Smooth muscle cell (in vitro differentiated cells): ENCODE measurements around the gene ATF2. TPM values are rescaled to one million over a fixed set of nuclear protein-coding genes. Genes with fewer than 3 reads are reported as not detected.
A peak's percentile ranks its signal among the peaks of the same experiment; 100 is the strongest.

Experiments used
- DNase-seq: peaks from one replicate; lab custom pipeline; 2025; ENCODE audit not compliant: unreplicated experiment; lab: John Stamatoyannopoulos, UW
- H2AFZ ChIP-seq: fragments of 200-600 bp; sonication (generic); 2 replicates; pipeline ENCODE4 v1.6.0; 2016; ENCODE audit warnings: antibody characterized with exemption, low read depth, mild to moderate bottlenecking
- H3F3A ChIP-seq: fragments of 200-600 bp; sonication (generic); 2 replicates; pipeline ENCODE4 v1.6.0; 2017; ENCODE audit warnings: antibody characterized with exemption, low read depth
- H3K27ac ChIP-seq: fragments of 200-600 bp; sonication (generic); 2 replicates; pipeline ENCODE4 v1.5.1; 2016; ENCODE audit warnings: low read depth, mild to moderate bottlenecking
- H3K27me3 ChIP-seq: fragments of 200-600 bp; sonication (generic); 2 replicates; pipeline ENCODE4 v1.6.1; 2016; ENCODE audit warnings: low read depth, mild to moderate bottlenecking
- H3K36me3 ChIP-seq: fragments of 200-600 bp; sonication (generic); 2 replicates; pipeline ENCODE4 v1.5.1; 2016; ENCODE audit warnings: low read depth
- H3K4me1 ChIP-seq: fragments of 200-600 bp; sonication (generic); 2 replicates; pipeline ENCODE4 v1.5.1; 2016; ENCODE audit warnings: low read depth
- H3K4me2 ChIP-seq: fragments of 200-600 bp; sonication (generic); 2 replicates; pipeline ENCODE4 v1.6.0; 2016; ENCODE audit warnings: mild to moderate bottlenecking
- H3K4me3 ChIP-seq: fragments of 200-600 bp; sonication (generic); 2 replicates; pipeline ENCODE4 v1.5.1; 2016; ENCODE audit warnings: mild to moderate bottlenecking
- H3K79me2 ChIP-seq: fragments of 200-600 bp; sonication (generic); 2 replicates; pipeline ENCODE4 v1.6.0; 2016; ENCODE audit warnings: low read depth, mild to moderate bottlenecking
- H3K9ac ChIP-seq: fragments of 200-600 bp; sonication (generic); 2 replicates; pipeline ENCODE4 v1.6.0; 2016; ENCODE audit warnings: low read depth
- H3K9me3 ChIP-seq: fragments of 200-600 bp; sonication (generic); replicated peaks from 2 replicates; pipeline ENCODE4 v1.5.1; 2016; ENCODE audit warnings: low read depth
- H4K20me1 ChIP-seq: fragments of 200-600 bp; sonication (generic); 2 replicates; pipeline ENCODE4 v1.6.0; 2016; ENCODE audit warnings: low read depth
- CTCF ChIP-seq: fragments of 200-600 bp; sonication (generic); IDR thresholded peaks from 2 replicates; pipeline ENCODE4 v1.5.1; 2017; ENCODE audit warnings: borderline replicate concordance, mild to moderate bottlenecking, antibody characterized with exemption; ENCODE audit not compliant: insufficient read depth, poor library complexity, severe bottlenecking
- WGBS: methylation state at CpG from one replicate; pipeline ENCODE4 v1.1.7; 2016; ENCODE audit warnings: low lambda C conversion rate; 5-methylcytosine and 5-hydroxymethylcytosine counted together
- polyA plus RNA-seq: library from polyadenylated mRNA; unstranded; fragments of >200 nt; fragmentation: Nextera tagmentation; extraction: Ambion mirVana; gene quantifications from 2 replicates; pipeline ENCODE4 v1.2.1, GENCODE V29; 2016
- total RNA-seq: library from RNA; depleted of rRNA; stranded (reverse); fragments of >200 nt; gene quantifications from 2 replicates; pipeline ENCODE4 v1.2.3, GENCODE V29; 2014

Gene ATF2
- total and polyA plus RNA-seq, 2 experiments from 2014 or later: 28.0 to 59.6 TPM

GRCh38 chr2:175187378-175187777 lies 19.4 kb upstream of the ATF2 start:
- H3K4me2 ChIP-seq: no peak overlapping the region
- DNase-seq: no peak
- no peaks in the 10 kb centered on the region for H3K27me3 ChIP-seq
- TF ChIP-seq CTCF: no peak
- no peak overlapping the region for H3K27ac ChIP-seq
- H3K36me3 ChIP-seq: no peaks in the 10 kb centered on the region
- no peaks in the 10 kb centered on the region for H3F3A ChIP-seq
- H3K4me1 ChIP-seq: no peaks in the 10 kb centered on the region
- no peak overlapping the region for H3K9ac ChIP-seq
- no peak overlapping the region for H3K4me3 ChIP-seq
- WGBS: 83% methylated on average over 1 of the region's 1 CpG
- no peaks in the 10 kb centered on the region for H3K79me2 ChIP-seq
- H4K20me1 ChIP-seq: no peaks in the 10 kb centered on the region
- no peak overlapping the region for H2AFZ ChIP-seq
- H3K9me3 ChIP-seq: no peaks in the 10 kb centered on the region

GRCh38 chr2:175183674-175184073 lies 15.7 kb upstream of the ATF2 start:
- Histone ChIP-seq H2AFZ (no peak overlapping the region), H3K27ac (no peak overlapping the region), H3F3A (no peaks in the 10 kb centered on the region), H3K4me3 (no peak overlapping the region), H3K36me3 (peaks cover 5% of the 10 kb centered on the region), H3K9me3 (no peaks in the 10 kb centered on the region), H3K9ac (no peak overlapping the region), H4K20me1 (peaks cover 20% of the 10 kb centered on the region), H3K79me2 (peaks cover 30% of the 10 kb centered on the region), H3K4me2 (no peak overlapping the region), H3K27me3 (no peaks in the 10 kb centered on the region), H3K4me1 (peaks cover 11% of the 10 kb centered on the region)
- no peak for DNase-seq
- WGBS: 93% methylated on average over 2 of the region's 2 CpGs
- TF ChIP-seq CTCF: no peak

DNA sequence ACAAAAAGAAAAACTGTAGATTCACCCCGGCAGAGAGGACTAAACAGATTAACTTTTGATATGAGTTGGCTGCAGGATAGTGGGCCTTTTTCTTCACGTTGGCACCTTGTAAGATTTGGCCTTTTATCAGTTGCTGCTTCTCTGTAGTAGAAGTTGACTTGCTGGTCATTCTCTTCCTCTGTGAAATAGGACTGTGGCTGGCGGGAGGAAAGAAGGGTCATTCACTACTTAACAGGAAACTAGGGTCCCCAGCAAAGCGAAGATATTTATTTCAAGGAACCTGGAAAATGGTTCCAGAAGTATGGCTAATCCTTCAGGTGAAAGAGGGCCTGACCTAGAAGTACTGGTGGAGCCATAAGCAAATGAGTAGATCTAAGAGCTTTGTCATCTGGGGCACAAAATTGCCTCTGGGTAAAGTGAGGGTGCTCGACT lies 13.9 kb upstream of the ATF2 start:
- Histone ChIP-seq H3K4me1 (peaks cover 11% of the 10 kb centered on the region), H4K20me1 (peaks cover 35% of the 10 kb centered on the region), H2AFZ (peak overlapping the region; percentile 99), H3K9me3 (no peaks in the 10 kb centered on the region), H3K27me3 (no peaks in the 10 kb centered on the region), H3K27ac (peak overlapping the region; percentile 59), H3K9ac (no peak overlapping the region), H3K4me3 (peak overlapping the region; percentile 89), H3K4me2 (peak overlapping the region; percentile 98), H3F3A (peaks cover 2% of the 10 kb centered on the region), H3K79me2 (peaks cover 30% of the 10 kb centered on the region), H3K36me3 (peaks cover 19% of the 10 kb centered on the region)
- WGBS: 53% methylated on average over 5 of the region's 5 CpGs
- DNase-seq: no peak
- TF ChIP-seq CTCF: no peak

DNA sequence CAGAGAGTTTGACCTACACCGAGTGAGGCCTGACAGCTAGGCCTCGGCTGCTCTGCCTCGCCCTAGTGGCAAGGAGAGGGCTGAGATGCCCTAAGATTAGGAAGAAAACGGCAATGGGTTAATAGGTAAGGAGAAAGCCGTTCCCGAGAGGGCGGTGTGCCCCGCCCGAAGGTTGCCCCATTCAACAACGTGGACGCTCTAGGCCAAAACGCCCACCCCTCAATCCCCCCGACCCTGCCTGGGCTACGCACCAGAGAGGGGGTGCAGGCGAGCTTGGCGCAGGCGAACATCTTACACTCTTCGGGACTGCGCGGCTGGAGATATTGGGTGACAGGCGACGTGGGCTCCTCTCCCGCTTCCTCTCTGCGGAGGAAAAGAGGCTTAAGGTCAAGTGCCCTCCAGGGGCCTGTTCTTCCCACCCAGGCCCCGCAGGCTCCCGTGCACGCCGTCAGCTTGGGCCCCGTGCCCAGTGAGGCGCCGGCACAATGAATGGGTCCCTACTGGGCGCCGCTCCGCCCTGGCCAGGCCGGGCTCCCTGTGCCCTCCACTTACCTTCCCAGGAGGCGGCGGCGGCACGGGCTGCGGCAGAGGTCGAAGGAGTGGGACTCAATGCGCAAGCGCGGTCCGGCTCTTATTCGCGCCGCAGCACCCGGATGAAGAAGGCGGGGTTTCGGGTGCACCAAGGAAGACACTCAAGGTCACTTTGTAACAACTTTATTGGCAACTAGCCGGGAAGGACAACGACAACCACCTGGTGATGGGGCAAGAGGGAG lies 13.3 kb upstream of the ATF2 start, which contains the start of gene ATP5MC3:
TSS of gene ATP5MC3 (minus strand) at position 607 of the 773 bp plus-strand sequence. CDS start at position 290, 317 bp downstream.
- DNase-seq: peak; percentile 54
- Histone ChIP-seq H3K9me3 (no peaks in the 10 kb centered on the region), H3K9ac (peak within 1 kb of the TSS; percentile 94), H3K4me1 (peaks cover 11% of the 10 kb centered on the region), H3K4me3 (peak within 1 kb of the TSS; percentile 89), H2AFZ (peak within 1 kb of the TSS; percentile 99), H3K4me2 (peak within 1 kb of the TSS; percentile 98), H3K27me3 (no peaks in the 10 kb centered on the region), H3F3A (peaks cover 5% of the 10 kb centered on the region), H3K27ac (peak within 1 kb of the TSS; percentile 59), H4K20me1 (peaks cover 36% of the 10 kb centered on the region), H3K79me2 (peaks cover 30% of the 10 kb centered on the region), H3K36me3 (peaks cover 21% of the 10 kb centered on the region)
- peak; percentile 5 for TF ChIP-seq CTCF
- under 1% methylated on average over 53 of the region's 53 CpGs for WGBS
